Measurements from ENCODE around the gene B9D2. TPM values are rescaled to one million over a fixed set of nuclear protein-coding genes. Genes with fewer than 3 reads are reported as not detected.

B9D2 gene
- total RNA-seq, 2 experiments from 2014 or later, result 10.6 to 12.8 TPM

DNA sequence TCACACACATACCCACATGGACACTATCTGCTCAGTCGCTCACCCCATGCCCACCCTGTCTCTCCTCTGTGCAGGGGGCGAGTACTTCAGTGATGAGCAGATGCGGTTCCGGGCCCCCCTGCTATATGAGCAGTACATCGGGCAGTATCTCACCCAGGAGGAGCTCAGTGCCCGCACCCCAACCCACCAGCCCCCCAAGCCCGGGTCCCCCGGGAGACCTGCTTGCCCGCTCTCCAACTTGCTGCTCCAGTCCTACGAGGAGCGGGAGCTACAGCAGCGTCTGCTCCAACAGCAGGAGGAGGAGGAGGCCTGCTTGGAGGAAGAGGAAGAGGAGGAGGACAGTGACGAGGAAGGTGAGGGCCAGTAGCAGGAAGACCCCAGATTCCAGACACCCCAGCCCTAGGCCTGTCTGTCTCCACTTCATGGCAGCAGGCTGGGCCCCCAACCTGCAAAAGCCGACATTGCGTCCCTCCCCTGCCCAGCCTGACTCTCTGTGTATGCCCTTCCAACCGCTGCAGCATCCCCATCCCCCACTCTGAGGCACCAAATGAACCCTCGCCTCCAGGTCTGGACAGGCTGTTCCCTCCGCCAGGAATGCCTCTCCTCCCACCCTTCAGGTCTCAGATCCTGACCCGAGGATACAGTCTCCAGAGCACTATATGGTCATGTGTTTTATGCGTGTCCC is 44.3 kb downstream of the B9D2 start:
- no peak for DNase-seq
- Mint-ChIP-seq H3K9me3 (ENCODE audit: insufficient read depth) (no peaks in the 10 kb centered on the region), H3K27ac (no peak overlapping the region), H3K4me1 (ENCODE audit: low read depth) (peaks cover 34% of the 10 kb centered on the region), H3K27me3 (ENCODE audit: low read depth) (no peaks in the 10 kb centered on the region), H3K4me3 (no peak overlapping the region), H3K36me3 (ENCODE audit: low read depth) (peaks cover 76% of the 10 kb centered on the region)
- ChIA-PET CTCF (interaction anchor here (1.0 kb wide), 1 partner anchor 11 kb away, joined by 4 read pairs; no protein-coding TSS in a partner anchor), POLR2A (interaction anchor here (1.0 kb wide), 1 partner anchor 32 kb away, joined by 4 read pairs; no protein-coding TSS in a partner anchor)
- ATAC-seq, result no peak

DNA sequence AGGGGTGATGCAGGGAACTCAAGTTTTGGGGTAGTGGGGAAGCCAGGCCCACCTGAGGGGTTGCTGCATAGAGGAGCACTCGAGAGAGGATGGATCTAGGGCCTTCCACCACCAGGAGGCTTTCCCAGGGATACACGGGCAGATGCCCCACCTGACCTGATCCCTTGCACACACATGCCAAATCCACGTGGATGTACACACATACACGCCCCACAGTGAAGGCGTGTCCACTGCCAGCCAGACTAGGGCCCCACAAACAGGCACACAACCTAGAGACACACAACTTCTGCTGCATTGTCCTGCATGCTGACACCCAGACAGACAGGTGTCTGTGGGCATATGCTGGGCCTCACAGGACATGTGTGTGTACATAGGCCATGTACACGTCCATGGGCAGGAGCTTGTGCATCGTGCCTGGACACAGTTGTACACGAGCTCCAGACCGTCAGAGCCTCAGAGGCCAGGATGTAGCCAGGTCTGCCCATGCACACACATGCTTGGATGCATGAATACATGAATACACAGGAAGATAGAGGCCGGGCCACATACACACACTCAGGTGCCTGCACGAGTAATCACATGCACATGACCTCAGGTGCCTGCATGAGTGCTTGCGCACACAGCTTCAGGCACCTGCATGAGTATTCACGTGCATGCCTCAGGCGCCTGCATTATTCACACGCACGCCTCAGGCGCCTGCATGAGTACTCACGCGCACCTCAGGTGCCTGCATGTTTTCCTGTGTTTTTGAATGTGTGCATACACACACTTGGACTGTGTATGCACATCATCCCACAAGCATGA is 45.1 kb downstream of the B9D2 start:
- peaks cover 74% of the 10 kb centered on the region for H3K36me3 Mint-ChIP-seq (ENCODE audit: low read depth)
- CTCF ChIA-PET, result no interaction called here
- POLR2A ChIA-PET, result interaction anchor here (1.0 kb wide), 1 partner anchor 32 kb away, joined by 4 read pairs; no protein-coding TSS in a partner anchor

DNA sequence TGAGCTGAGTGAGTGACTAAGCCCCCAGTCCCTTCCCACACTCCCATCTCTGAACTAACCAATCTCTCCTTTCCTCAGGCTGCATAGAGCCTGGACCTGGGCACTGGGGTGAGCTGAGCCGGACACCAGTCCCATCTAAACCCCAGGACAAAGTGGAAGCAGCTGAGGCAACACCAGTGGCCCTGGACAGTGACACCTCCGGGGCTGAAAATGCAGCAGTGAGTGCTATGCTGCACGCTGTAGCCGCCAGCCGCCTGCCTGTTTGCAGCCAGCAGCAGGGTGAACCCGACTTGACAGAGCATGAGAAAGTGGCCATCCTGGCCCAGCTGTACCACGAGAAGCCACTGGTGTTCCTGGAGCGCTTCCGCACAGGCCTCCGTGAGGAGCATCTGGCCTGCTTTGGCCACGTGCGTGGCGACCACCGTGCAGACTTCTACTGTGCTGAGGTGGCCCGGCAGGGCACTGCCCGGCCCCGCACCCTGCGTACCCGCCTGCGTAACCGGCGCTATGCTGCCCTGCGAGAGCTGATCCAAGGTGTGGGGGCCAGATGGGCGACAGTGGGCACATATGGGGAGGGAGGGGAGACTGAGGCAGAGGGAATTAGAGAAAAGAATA is 47.5 kb downstream of the B9D2 start:
- ATAC-seq, result no peak
- Mint-ChIP-seq H3K4me1 (ENCODE audit: low read depth) (peaks cover 25% of the 10 kb centered on the region), H3K36me3 (ENCODE audit: low read depth) (peaks cover 75% of the 10 kb centered on the region), H3K9me3 (ENCODE audit: insufficient read depth) (no peaks in the 10 kb centered on the region), H3K4me3 (no peak overlapping the region), H3K27ac (peak overlapping the region; percentile 17), H3K27me3 (ENCODE audit: low read depth) (no peaks in the 10 kb centered on the region)
- CTCF ChIA-PET, result no interaction called here
- POLR2A ChIA-PET, result no interaction called here
- no peak for DNase-seq

More for the DNA sequence above, 45.1 kb downstream of the B9D2 start:
- DNase-seq (no peak), ATAC-seq (no peak)
- Mint-ChIP-seq H3K9me3 (ENCODE audit: insufficient read depth) (no peaks in the 10 kb centered on the region), H3K4me3 (no peak overlapping the region), H3K4me1 (ENCODE audit: low read depth) (peaks cover 26% of the 10 kb centered on the region), H3K27me3 (ENCODE audit: low read depth) (no peaks in the 10 kb centered on the region), H3K27ac (peak overlapping the region; percentile 65)

DNA sequence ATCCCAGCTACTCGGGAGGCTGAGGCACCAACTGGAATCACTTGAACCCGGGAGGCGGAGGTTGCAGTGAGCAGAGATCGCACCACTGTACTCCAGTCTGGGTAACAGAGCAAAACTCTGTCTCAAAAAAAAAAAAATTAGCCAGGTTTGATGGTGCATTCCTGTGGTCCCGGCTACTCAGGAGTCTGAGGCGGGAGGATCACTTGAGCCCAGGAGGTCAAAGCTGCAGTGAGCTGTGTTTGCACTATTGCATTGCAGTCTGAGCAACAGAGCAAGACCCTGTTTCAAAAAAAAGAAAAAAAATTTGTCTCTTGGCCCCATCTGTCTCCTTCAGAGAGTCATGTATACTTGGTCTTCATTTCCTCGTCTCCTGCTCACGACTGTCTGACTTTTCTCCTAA is 52.3 kb downstream of the B9D2 start:
- DNase-seq (no peak), ATAC-seq (no peak)
- CTCF ChIA-PET, result interaction anchor here (2.7 kb wide), 1 partner anchor 48 kb away, joined by 10 read pairs; the partner anchor contains the start of gene HNRNPUL1
- H3K36me3 Mint-ChIP-seq (ENCODE audit: low read depth), result peaks cover 63% of the 10 kb centered on the region
- H3K27ac Mint-ChIP-seq, result peak overlapping the region; percentile 17
- H3K27me3 Mint-ChIP-seq (ENCODE audit: low read depth), result no peaks in the 10 kb centered on the region
- peak overlapping the region; percentile 96 for H3K4me3 Mint-ChIP-seq
- H3K4me1 Mint-ChIP-seq (ENCODE audit: low read depth), result peaks cover 53% of the 10 kb centered on the region
- POLR2A ChIA-PET, result interaction anchor here (1.8 to 8.3 kb wide), 2 partner anchors 16 to 47 kb away, joined by 7 to 105 read pairs; partner anchors contain the start of gene HNRNPUL1
- no peaks in the 10 kb centered on the region for H3K9me3 Mint-ChIP-seq (ENCODE audit: insufficient read depth)

DNA sequence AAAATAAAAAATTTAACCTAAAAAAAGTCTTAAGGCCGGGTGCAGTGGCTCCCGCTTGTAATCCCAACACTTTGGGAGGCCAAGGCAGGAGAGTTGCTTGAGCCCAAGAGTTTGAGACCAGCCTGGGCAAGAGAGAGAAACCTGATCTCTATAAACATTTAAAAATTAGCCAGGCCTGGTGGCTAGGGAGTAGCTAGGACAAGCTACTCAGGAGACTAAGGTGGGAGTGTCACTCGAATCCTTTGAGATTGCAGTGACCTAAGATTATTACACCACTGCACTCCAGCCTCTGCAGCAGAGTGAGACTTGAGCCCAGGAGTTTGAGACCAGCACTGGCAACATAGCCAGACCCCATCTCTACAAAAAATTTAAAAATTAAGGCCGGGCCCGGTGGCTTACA is 52.9 kb downstream of the B9D2 start:
- ATAC-seq, result no peak
- H3K27ac Mint-ChIP-seq, result no peak overlapping the region

DNA sequence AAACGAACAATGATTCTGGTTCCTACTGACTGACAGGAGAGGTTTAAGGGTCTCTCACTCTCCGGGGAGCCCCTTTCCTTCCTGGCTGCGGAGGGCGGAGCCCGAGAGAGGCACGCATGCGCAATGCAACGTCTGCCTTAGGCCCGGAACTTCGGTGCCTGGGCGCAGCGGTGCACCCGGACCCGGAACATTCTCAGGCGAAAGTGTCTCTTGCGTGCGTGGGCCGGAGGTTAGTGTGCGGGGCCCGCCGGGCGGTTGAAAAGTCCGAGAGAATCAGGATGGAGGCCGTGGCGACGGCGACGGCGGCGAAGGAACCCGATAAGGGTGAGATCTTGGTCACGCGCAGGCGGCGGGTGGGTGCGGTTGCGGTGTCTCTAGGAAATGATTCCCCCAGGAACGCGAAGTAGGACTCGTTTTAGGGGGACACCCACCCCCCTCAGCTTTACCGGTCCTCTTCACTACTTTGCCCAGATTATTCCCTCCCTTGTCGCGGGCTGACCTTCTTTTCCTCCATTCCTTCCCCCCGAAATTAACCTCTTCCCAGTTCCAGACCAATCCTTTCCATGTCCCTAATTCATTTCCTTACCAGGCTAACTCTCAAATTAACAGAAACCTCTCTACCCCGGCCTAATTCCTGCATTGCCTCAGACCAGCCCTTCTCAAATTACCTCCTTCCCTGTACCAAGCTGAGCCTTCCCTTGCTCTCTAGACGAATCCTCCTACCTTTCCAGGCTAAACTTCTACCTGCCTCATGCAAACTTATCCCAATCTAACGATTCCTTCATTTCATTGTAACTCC is 53.7 kb downstream of the B9D2 start, which contains the start of gene CCDC97:
CCDC97 (plus strand) TSS at position 140 of the 799 bp plus-strand sequence; CDS start at position 279, 139 bp downstream.
- Mint-ChIP-seq H3K4me1 (ENCODE audit: low read depth) (peaks cover 65% of the 10 kb centered on the region), H3K27me3 (ENCODE audit: low read depth) (no peaks in the 10 kb centered on the region), H3K9me3 (ENCODE audit: insufficient read depth) (no peaks in the 10 kb centered on the region), H3K4me3 (peak within 1 kb of the TSS; percentile 96), H3K36me3 (ENCODE audit: low read depth) (peaks cover 64% of the 10 kb centered on the region), H3K27ac (peak within 1 kb of the TSS; percentile 98)
- ChIA-PET POLR2A (interaction anchor here (0.5 to 8.3 kb wide), 6 partner anchors 11 to 419 kb away, joined by 3 to 105 read pairs (median 4); partner anchors contain the start of gene HNRNPUL1), CTCF (interaction anchor here (0.6 to 2.7 kb wide), 7 partner anchors 9 to 106 kb away, joined by 3 to 13 read pairs (median 4); partner anchors contain the start of genes B9D2 and HNRNPUL1)
- ATAC-seq (peak; percentile 74), DNase-seq (peak; percentile 91)

More for the DNA sequence above, 52.9 kb downstream of the B9D2 start:
- POLR2A ChIA-PET, result interaction anchor here (1.8 to 8.3 kb wide), 2 partner anchors 16 to 46 kb away, joined by 7 to 105 read pairs; partner anchors contain the start of gene HNRNPUL1
- Mint-ChIP-seq H3K4me1 (ENCODE audit: low read depth) (peaks cover 59% of the 10 kb centered on the region), H3K36me3 (ENCODE audit: low read depth) (peaks cover 63% of the 10 kb centered on the region), H3K9me3 (ENCODE audit: insufficient read depth) (no peaks in the 10 kb centered on the region), H3K4me3 (peak overlapping the region; percentile 96), H3K27me3 (ENCODE audit: low read depth) (no peaks in the 10 kb centered on the region)
- DNase-seq, result no peak
- CTCF ChIA-PET, result interaction anchor here (0.9 to 2.7 kb wide), 4 partner anchors 48 to 107 kb away, joined by 3 to 13 read pairs (median 7); partner anchors contain the start of genes B9D2 and HNRNPUL1

DNA sequence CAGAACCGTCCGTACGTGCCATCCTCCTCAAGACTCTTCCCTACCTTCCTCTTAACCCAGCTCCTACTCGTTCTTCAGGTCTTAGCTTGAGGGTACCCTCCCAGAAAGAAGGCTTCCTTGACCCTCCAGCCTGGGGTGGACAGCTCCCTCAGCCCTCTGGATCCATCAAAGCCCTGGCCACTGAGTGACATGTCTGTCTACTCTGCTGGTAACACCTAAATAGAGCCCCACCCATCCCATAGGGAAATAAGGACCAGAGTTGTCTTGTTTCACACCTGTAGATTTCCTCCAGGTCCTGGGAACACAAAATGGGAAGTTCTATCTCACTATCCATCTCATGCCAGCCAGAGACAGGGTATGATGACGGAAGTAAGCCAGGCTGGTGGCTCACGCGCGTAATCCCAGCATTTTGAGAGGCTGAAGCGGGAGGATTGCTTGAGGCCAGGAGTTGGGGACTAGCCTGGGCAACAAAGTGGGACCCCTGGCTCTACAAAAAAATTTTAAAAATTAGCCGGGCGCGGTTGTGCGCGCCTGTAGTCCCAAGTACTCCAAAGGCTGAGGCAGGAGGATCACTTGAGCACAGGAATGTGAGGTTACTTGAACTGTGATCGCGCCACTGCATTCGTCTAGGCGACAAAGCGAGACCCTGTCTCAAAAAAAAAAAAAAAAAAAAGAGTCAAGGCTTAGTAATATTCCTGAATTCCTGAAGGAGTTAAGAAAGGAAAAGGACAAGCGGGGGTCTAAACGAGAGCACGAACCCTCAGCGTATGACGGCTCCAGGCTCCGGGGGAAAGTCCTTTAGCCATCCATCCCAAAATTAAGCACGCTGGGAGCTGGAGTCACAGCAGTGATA is 54.5 kb downstream of the B9D2 start:
- H3K4me1 Mint-ChIP-seq (ENCODE audit: low read depth), result peaks cover 73% of the 10 kb centered on the region
- POLR2A ChIA-PET, result interaction anchor here (0.5 to 8.3 kb wide), 14 partner anchors 10 to 419 kb away, joined by 3 to 105 read pairs (median 4); partner anchors contain the start of genes HNRNPUL1 and TGFB1
- no peaks in the 10 kb centered on the region for H3K9me3 Mint-ChIP-seq (ENCODE audit: insufficient read depth)
- H3K36me3 Mint-ChIP-seq (ENCODE audit: low read depth), result peaks cover 70% of the 10 kb centered on the region
- CTCF ChIA-PET, result interaction anchor here (0.6 to 9.3 kb wide), 29 partner anchors 8 to 704 kb away, joined by 3 to 138 read pairs (median 5); partner anchors contain the start of genes B9D2, DMAC2 and HNRNPUL1
- no peak for ATAC-seq
- DNase-seq, result no peak
- H3K4me3 Mint-ChIP-seq, result peak overlapping the region; percentile 96
- H3K27me3 Mint-ChIP-seq (ENCODE audit: low read depth), result no peaks in the 10 kb centered on the region
- peak overlapping the region; percentile 98 for H3K27ac Mint-ChIP-seq

DNA sequence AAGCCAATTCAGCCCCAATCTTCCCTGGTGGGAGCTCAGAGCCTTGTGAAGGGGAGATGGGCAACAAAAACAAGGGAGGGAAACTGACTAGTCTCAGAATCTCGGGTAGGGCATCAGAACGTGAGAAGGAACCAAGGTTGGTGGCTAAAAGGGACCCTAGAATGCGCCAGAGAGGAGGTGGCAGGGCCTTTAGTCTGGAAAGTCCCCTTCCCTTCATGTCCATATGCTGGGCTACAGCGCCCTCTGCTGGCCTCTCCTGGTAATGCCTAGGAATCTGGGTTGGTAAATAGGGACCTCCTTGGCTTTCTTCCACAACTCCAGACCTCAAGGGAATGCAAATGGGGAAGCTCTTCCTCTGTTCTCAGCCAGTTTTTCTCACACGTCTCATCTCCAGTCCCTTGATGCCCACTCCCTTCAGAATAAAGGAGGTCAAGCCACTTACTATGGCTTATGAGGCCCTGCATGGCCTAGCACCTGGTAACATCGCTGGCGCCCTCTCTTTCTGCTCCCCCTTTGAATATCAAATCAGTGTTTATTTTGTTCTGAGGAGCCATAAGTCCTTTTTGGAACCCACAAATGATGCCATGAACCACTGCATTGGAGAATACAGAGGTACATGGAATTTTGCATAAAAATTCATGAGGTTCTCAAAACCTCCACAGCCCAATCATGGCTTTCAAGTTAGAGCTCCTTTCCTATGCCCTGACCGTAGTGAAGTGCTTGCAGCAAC is 55.3 kb downstream of the B9D2 start:
- Mint-ChIP-seq H3K27me3 (ENCODE audit: low read depth) (no peaks in the 10 kb centered on the region), H3K4me3 (peak overlapping the region; percentile 96), H3K4me1 (ENCODE audit: low read depth) (peaks cover 81% of the 10 kb centered on the region), H3K36me3 (ENCODE audit: low read depth) (peaks cover 76% of the 10 kb centered on the region), H3K27ac (peak overlapping the region; percentile 98), H3K9me3 (ENCODE audit: insufficient read depth) (no peaks in the 10 kb centered on the region)
- ChIA-PET CTCF (interaction anchor here (0.7 to 9.3 kb wide), 27 partner anchors 8 to 703 kb away, joined by 3 to 138 read pairs (median 5); partner anchors contain the start of genes B9D2, DMAC2 and HNRNPUL1), POLR2A (interaction anchor here (0.6 to 8.3 kb wide), 13 partner anchors 11 to 131 kb away, joined by 3 to 105 read pairs (median 3); partner anchors contain the start of genes HNRNPUL1 and TGFB1)
- ATAC-seq, result peak; percentile 40
- DNase-seq, result peak; percentile 93

DNA sequence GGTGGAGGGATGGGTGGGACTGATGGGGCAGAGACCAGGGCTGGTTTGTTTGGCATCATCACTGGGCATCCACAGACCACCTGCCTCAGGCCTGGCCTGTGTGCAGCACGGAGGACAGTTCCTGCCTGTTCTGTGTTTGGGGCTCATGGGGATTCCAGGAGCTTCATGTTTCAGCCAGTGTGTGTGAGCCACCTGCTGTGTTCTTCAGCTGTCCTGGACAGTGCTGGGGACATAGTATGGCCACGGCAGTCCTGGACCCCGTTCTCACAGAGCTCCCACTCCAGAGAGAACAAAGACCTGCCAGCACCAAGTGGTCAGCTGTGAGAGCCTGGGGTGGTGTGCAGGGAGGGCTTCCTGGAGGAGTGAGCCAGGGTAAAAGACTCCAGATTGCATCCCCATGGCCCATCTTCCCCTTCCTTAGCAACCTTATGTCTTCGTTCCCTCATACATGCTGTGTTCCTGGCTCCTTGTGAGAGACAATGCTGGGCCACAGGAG is 55.9 kb downstream of the B9D2 start:
- H3K4me3 Mint-ChIP-seq, result peak overlapping the region; percentile 96
- DNase-seq, result no peak
- ATAC-seq, result peak; percentile 7
- H3K4me1 Mint-ChIP-seq (ENCODE audit: low read depth), result peaks cover 83% of the 10 kb centered on the region
- ChIA-PET POLR2A (interaction anchor here (0.6 to 8.3 kb wide), 8 partner anchors 10 to 114 kb away, joined by 3 to 105 read pairs (median 5); partner anchors contain the start of genes HNRNPUL1 and TGFB1), CTCF (interaction anchor here (1.0 to 9.3 kb wide), 20 partner anchors 9 to 338 kb away, joined by 3 to 138 read pairs (median 6); partner anchors contain the start of genes B9D2, DMAC2 and HNRNPUL1)
- peaks cover 76% of the 10 kb centered on the region for H3K36me3 Mint-ChIP-seq (ENCODE audit: low read depth)
- no peaks in the 10 kb centered on the region for H3K27me3 Mint-ChIP-seq (ENCODE audit: low read depth)
- H3K9me3 Mint-ChIP-seq (ENCODE audit: insufficient read depth), result no peaks in the 10 kb centered on the region
- peak overlapping the region; percentile 98 for H3K27ac Mint-ChIP-seq
